ENCODE measurements around the gene ADAMTS14.
"Not testable (repeated sequence)": the region's sequence is repeated elsewhere in the genome, so short reads cannot be mapped to it uniquely, and the experiment has no call there.

ADAMTS14 gene

DNA sequence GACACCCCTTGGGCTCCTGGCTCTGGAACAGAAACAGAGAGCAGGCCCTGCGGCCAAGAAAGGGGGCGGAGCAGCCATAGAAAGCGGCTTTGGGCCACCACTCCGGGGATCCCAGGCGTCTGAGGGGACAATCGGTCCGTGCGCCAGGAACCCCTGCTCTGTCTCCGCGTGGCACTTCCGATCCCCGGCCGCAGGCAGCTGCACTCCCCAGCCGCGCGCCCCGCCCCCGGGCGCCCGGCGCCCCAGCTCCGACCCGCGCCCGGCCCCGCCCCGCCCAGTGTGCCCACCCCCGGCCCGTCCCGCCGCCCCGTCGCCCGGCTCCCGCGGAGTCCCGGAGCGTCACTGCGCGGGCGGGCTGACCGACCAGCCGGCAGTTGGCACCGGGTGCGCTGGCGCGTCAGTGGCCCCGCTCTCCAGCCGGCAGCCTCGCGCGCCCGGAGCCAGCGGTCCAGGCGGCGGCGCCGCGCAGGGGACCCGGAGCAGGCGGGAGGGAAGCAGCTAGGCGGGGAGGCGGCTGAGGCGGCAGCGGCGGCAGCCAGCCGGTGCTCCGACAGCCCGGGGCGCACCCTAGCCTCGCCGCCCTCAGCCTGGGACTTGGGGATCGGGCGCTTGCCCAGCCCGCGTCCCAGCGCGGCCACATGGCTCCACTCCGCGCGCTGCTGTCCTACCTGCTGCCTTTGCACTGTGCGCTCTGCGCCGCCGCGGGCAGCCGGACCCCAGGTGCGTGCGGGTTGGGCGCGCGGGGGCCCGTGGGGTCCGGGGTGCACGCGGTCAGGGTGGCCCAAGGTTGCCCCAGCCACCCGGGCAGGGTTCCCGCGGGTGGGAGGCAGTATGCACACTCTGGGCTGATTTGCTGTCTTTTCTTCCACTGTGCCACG, at the start of gene ADAMTS14:
Gene ADAMTS14, plus strand, starts transcription at position 342 of the 878 bp plus-strand sequence. Its CDS starts 297 bp downstream, at position 639.
- peak; percentile 80 for DNase-seq (ENCODE audit: low spot score)

DNA sequence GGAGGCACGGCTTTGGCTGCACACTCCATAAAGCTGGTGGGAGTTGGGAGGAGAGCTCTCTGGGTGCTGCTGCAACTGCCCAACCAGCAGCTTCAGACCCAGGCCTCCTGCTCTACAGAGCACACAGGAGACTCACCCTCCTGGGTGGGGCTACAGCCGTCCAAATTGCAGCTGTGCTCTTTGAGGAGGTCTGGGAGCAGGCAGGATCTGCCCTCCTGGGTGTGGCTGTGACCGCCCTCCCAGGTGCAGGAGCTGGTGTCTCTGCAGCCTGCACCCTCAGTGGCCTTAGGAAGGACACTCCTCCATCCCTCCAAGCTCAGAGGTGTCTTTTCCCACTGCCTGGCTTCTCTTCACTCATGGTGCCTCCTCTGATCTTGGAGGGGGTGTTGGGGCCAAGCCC, 49.8 kb upstream of the ADAMTS14 start:
- DNase-seq (ENCODE audit: low spot score), result no peak

GRCh38 chr10:70622981-70623844, 49.1 kb upstream of the ADAMTS14 start:
- DNase-seq (ENCODE audit: low spot score), result no peak

DNA sequence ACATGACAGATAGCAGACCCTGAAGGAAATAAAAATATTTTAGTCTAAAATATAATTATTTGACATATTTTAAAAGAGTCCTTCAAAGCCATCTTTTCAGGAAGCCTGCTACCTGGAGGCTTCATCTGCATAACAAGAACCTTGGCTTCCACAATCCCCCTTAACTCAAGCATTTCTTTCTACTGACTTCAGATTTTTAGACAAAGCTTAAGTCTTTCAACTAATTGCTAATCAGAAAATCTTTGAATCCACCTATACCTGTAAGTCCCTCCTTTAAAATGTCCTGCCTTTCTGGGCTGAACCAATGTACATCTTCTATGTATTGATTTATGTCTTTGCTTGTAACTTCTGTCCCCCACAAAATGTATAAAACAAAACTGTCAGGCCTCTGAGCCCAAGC, 46.2 kb upstream of the ADAMTS14 start:
- no peak for DNase-seq (ENCODE audit: low spot score)

DNA sequence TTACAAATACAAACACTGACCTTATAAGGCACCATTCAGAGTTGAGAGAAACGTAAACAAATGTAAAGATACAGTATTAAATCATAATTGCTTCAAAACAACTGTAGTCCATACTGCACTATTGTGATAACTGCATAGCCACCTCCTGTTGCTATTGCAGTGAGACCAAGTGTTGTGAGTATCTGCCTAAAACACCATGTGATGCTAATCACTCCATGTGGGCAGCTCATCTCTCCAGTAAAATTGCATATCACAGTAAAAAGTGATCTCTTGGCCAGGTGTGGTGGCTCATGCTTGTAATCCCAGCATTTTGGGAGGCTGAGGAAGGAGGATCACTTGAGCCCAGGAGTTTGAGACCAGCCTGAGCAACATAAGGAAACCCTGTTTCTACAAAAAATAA, 43.0 kb upstream of the ADAMTS14 start:
- no peak for DNase-seq (ENCODE audit: low spot score)

DNA sequence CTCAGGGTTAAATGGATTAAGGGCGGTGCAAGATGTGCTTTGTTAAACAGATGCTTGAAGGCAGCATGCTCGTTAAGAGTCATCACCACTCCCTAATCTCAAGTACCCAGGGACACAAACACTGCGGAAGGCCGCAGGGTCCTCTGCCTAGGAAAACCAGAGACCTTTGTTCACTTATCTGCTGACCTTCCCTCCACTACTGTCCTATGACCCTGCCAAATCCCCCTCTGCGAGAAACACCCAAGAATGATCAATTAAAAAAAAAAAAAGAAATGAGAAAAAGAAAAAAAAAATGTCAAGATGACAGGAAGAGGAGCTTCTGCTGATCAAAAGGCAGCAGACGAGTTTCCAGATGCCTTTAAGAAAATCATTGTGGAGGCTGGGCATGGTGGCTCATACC, 40.6 kb upstream of the ADAMTS14 start:
- DNase-seq (ENCODE audit: low spot score), result not testable (repeated sequence)

DNA sequence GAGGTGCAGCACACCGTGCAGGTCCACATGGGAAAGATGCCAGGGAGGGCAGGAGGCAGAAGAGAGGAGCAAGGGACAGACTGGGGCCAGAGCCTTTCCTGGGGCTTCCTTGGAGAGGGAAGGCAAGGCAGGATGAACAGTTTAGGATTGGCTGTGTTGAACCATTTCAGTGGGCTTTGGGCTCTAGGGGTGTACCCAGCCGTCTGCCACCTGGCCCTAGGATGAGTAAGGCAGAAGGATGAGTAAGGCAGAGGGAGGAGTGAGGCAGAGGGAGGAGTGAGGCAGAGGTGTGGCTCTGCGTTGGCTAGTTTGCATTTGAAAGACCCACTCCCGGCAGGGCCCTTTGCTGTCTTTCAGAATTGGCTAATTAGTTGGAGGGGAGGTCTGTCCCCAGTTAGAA, 38.3 kb upstream of the ADAMTS14 start:
- DNase-seq (ENCODE audit: low spot score), result no peak

GRCh38 chr10:70634515-70634914, 37.8 kb upstream of the ADAMTS14 start:
- not testable (repeated sequence) for DNase-seq (ENCODE audit: low spot score)

DNA sequence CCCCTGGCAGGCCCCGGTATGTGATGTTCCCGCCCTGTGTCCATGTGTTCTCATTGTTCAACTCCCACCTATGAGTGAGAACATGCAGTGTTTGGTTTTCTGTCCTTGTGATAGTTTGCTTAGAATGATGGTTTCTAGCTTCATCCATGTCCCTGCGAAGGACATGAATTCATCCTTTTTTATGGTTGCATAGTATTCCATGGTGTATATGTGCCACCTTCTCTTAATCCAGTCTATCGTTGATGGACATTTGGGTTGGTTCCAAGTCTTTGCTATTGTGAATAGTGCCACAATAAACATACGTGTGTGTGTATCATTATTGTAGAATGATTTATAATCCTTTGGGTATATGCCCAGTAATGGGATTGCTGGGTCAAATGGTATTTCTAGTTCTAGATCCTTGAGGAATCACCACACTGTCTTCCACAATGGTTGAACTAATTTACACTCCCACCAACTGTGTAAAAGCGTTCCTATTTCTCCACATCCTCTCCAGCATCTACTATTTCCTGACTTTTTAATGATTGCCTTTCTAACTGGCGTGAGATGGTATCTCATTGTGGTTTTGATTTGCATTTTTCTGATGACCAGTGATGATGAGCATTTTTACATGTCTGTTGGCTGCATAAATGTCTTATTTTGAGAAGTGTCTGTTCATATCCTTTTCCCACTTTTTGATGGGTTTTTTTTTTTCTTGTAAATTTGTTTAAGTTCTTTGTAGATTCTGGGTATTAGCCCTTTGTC, 32.5 kb upstream of the ADAMTS14 start:
- not testable (repeated sequence) for DNase-seq (ENCODE audit: low spot score)

DNA sequence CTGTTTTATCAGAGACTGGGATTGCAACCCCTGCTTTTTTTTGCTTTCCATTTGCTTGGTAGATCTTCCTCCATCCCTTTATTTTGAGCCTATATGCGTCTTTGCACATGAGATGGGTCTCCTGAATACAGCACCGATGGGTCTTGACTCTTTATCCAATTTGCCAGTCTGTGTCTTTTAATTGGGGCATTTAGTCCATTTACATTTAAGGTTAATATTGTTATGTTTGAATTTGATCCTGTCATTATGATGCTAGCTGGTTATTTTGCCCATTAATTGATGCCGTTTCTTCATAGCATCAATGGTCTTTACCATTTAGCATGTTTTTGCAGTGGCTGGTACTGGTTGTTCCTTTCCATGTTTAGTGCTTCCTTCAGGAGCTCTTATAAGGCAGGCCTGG, 29.0 kb upstream of the ADAMTS14 start:
- not testable (repeated sequence) for DNase-seq (ENCODE audit: low spot score)

DNA sequence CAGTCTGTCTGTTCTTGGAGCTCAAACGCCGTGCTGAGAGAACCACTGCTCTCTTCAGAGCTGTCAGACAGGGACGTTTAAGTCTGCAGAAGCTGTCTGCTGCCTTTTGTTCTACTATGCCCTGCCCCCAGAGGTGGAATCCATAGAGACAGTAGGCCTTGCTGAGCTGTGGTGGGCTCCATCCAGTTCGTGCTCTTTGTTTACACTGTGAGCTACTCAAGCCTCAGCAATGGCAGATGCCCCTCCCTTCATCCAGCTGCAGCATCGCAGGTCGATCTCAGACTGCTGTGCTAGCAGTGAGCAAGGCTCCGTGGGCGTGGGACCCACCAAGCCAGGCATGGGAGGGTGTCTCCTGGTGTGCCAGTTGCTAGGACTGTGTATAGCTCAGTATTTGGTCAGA, 27.3 kb upstream of the ADAMTS14 start:
- DNase-seq (ENCODE audit: low spot score), result not testable (repeated sequence)

DNA sequence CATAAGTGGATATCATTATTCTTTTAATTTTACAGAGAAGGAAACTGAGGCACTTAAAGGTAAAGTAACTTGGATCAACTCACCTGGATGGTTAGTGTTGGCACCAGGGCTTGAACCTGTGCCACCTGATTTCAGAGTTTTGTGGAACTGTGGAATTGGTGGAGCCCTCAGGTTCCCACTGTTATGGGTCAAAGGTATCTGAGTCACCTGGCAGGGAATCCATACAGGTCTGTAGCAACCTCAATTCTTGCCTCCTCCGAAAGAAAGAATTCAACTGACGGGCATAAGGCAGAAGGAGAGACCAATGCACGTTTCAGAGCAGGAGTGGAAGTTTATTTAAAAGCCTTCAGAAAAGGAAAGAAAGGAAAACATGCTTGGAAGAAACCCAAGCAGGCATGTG, 25.2 kb upstream of the ADAMTS14 start:
- no peak for DNase-seq (ENCODE audit: low spot score)

GRCh38 chr10:70648427-70648826, 23.9 kb upstream of the ADAMTS14 start:
- no peak for DNase-seq (ENCODE audit: low spot score)

DNA sequence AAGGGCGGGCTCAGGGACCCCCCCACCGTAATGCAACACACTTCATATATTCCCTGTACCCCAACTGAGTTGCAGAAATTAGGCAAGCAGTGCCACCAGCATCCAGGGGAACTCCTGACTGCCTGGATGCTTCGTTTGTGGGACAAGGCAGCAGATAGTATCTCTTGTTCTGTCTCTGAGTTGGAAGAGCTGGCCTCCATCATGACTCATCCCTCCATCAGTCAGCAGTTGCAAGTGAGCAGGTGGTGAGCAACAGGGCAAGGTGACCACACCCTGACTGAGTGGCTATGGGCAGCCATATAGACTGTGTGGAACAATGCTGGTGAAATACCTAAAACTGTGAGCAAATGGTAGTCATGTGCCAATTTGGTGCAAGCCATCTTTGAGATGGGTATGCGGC, 22.8 kb upstream of the ADAMTS14 start:
- DNase-seq (ENCODE audit: low spot score), result peak; percentile 80

DNA sequence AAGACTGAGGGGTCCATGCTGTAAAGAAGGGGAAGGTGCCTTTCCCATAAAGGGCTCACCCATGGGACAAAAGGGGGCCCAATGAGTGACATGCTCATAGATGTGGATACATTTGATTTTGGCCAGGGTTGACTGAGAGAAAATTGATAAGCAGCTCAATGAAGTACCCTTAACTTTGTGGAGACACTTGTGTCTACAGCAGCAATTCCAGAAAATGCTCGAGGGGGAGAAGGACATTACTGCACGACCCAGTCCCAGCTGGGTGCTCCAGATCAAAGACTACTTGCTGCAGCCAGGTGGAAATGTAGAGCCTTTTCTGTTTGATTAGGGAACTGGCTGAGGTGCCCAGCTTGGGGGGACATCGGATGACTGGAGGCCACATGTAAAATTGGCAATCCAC, 22.2 kb upstream of the ADAMTS14 start:
- DNase-seq (ENCODE audit: low spot score), result no peak

DNA sequence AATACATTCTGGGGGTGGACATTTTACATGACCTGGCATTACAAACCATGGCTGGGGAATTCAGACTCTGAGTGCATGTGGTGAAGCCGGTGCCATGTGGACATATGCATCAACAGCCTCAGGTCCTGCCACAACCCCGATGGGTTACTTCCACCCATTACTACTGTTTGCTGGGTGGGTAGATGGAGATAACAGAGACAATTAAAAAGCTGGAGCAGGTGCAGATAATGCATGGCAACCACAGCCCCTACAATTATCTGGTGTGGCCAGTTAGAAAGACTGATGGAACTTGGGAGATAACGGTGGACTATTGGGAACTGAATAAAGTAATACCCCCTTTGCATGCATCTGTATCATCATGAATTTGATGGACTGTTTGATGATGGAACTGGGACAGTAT, 21.6 kb upstream of the ADAMTS14 start:
- DNase-seq (ENCODE audit: low spot score), result no peak

GRCh38 chr10:70651661-70652060, 20.6 kb upstream of the ADAMTS14 start:
- no peak for DNase-seq (ENCODE audit: low spot score)

DNA sequence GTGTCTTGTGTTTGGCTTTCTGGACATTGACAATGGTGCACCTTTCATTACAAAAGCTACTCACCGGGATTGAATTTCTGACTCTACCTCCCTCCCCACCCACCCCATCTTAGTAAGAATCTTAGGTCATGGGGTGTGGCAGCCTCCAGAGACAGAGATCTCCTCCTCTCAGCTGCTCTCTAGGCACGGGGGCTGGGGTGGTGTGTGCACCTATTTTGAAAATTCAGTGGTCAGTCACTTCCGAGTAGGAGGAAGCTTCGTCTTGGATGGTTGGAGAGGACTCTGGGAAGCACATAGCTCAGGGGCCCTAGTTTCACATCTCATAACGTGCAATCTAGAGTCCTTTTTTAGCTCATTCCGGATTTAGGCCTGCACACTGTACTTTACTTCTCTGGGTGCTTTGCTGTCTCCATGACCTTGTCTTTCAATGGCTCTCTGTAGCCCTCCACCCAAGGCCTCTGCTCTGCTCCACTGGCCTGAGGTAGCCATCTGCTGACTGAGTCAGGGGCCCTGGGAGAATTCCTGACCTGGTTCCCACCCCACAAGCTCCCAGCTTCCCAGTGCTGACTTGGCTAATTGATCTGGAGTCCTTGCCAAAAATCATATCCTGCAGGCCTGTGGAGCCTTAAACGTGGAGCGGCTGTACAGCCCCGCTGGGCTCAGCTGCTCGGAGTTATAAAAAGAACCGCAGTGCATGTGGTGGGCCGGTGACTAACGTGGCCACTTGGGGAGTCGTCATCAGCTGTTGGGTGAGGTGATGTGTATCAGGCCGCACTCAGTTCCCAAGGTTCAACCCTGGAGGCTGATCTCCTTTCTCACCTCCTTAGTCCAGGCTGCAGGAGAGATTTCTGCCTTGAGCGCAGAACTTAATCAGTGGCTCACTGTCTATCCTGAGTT, 19.3 kb upstream of the ADAMTS14 start:
- peak; percentile 92 for DNase-seq (ENCODE audit: low spot score)

DNA sequence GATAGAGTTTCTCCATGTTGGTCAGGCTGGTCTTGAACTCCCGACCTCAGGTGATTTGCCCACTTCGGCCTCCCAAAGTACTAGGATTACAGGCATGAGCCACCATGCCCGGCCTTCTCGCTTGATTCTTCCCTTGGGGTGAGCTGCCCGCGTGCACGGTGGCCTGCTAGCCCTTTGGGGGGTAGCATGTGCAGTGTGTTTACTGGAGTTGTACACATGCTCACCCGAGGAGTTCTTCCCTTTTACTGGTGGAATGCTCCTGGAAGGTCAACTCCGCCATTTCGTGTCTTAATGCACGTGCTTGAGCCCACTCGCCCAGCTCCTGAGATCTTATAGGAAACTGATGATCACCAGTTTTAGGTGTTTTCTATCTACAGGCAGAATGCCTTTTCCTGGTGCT, 17.0 kb upstream of the ADAMTS14 start:
- no peak for DNase-seq (ENCODE audit: low spot score)

- DNase-seq (ENCODE audit: low spot score), result peak; percentile 94
Observed at GRCh38 chr10:70656489-70656888, 15.8 kb upstream of the ADAMTS14 start.

DNA sequence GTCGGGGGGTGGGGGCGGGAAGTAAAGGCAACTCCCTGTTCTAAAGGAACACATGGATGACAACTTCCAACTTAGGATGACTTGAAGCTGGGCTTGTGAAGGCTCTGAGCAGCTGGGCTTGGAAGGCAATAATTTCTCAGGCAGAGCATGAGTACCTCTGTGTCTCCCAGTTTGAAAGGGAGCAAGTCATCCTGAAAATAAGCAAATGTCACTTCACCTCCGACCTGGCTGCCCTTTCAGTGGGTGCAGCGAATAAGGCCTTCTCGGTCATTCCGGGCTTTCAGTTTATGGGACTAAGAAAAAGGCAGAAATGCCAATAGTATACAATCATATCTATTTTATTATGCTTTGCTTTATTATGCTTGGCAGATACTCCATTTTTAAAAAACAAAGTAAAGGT, 15.3 kb upstream of the ADAMTS14 start:
- no peak for DNase-seq (ENCODE audit: low spot score)
